ENCODE results near the gene CLEC6A. TPM values are rescaled to one million over a fixed set of nuclear protein-coding genes. Genes with fewer than 3 reads are reported as not detected.
"Not testable (repeated sequence)": the region's sequence is repeated elsewhere in the genome, so short reads cannot be mapped to it uniquely, and the experiment has no call there.

CLEC6A gene
- polyA plus RNA-seq (ENCODE audit: low read depth in 6 of 6): not detected

DNA sequence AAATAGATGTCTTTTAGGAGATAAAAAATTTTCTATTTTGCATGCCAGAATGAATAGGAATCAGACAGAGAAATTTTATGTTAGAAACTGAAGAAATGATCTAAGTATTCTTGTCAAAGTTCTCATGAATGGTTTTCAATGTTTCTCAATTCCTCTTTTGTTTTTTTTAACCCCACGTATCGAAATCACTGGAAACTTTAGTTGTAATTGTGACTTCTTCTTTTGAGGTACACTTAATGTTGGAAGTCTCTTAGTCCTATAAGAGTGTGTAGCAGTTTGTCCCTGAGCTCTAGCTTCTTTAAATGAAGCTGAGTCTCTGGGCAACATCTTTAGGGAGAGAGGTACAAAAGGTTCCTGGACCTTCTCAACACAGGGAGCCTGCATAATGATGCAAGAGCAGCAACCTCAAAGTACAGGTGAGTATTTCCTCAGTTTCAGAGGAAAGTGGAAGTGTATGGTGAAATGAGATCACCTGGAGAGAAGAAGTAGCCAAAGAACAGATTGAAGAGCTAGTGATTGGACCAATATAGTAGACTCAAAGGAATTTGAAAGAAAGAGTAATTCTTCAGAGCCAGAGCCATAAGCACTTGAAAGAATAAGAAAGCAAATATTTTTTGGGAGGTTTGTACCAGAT lies at the start of gene CLEC6A:
TSS of gene CLEC6A (plus strand) at position 236 of the 634 bp plus-strand sequence. CDS start at position 386, 150 bp downstream.
- DNase-seq (no peak), ATAC-seq (ENCODE audit: low read depth in 2 of 2) (no peak)
- Mint-ChIP-seq H3K27me3 (peaks cover 42 to 59% (median 49%) of the 10 kb centered on the region in 3 donors), H3K9me3 (peaks cover 0 to 4% (median 0%) of the 10 kb centered on the region in 7 donors), H3K27ac (peak within 1 kb of the TSS in 1 of 6 donors; percentile 1), H3K4me1 (peaks cover 0 to 7% (median 4%) of the 10 kb centered on the region in 3 donors), H3K36me3 (no peaks in the 10 kb centered on the region), H3K4me3 (no peak within 1 kb of the TSS)

DNA sequence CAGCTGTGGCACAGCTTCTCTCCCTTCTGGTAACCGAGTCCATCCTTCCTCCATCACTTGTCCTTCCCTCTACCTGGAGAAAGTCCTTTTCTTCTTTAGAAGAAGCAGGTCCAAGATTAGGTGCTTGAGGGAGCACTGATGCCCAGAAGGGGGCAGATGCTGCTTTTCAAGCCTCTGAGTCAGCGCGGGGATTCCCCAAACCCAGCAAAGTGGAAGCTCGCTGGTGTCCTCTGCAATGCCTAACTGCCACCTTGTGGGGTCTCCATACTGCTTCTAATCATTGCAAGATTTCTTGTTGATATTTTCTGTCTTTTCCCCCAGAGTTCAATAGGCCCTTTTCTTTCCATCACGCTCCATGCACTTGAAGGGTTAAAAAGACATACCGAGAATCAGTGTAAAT lies 36.2 kb upstream of the CLEC6A start:
- not testable (repeated sequence) for H3K4me1 Mint-ChIP-seq; H3K27me3 Mint-ChIP-seq; H3K4me3 Mint-ChIP-seq; H3K9me3 Mint-ChIP-seq; ATAC-seq (ENCODE audit: low read depth in 2 of 2); H3K27ac Mint-ChIP-seq; H3K36me3 Mint-ChIP-seq; DNase-seq

DNA sequence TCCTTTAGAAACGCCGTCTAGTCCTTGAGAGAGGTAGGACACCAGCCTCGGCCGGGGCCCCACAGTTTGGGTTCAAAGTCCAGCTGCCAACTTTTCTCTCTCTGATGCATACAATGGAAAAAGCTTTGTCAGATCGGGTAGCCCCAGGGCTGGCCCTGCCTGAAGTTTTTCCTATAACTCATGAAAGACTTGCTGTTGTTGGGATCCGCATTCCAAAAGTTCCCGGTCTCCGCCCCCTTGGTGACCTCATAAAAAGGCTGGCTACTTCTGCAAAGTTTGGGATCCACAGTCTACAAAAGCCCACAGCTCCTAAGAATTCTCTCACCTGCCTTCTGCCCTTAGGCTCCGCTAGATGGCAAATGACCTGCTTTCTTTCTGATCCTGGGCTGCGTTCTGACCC lies 35.3 kb upstream of the CLEC6A start:
- no peaks in the 10 kb centered on the region for H3K4me1 Mint-ChIP-seq
- peaks cover 0 to 5% (median 0%) of the 10 kb centered on the region in 7 donors for H3K9me3 Mint-ChIP-seq
- no peaks in the 10 kb centered on the region for H3K27me3 Mint-ChIP-seq
- no peak overlapping the region for H3K4me3 Mint-ChIP-seq
- no peak for DNase-seq
- ATAC-seq (ENCODE audit: low read depth in 2 of 2): no peak
- H3K36me3 Mint-ChIP-seq: no peaks in the 10 kb centered on the region
- no peak overlapping the region for H3K27ac Mint-ChIP-seq

DNA sequence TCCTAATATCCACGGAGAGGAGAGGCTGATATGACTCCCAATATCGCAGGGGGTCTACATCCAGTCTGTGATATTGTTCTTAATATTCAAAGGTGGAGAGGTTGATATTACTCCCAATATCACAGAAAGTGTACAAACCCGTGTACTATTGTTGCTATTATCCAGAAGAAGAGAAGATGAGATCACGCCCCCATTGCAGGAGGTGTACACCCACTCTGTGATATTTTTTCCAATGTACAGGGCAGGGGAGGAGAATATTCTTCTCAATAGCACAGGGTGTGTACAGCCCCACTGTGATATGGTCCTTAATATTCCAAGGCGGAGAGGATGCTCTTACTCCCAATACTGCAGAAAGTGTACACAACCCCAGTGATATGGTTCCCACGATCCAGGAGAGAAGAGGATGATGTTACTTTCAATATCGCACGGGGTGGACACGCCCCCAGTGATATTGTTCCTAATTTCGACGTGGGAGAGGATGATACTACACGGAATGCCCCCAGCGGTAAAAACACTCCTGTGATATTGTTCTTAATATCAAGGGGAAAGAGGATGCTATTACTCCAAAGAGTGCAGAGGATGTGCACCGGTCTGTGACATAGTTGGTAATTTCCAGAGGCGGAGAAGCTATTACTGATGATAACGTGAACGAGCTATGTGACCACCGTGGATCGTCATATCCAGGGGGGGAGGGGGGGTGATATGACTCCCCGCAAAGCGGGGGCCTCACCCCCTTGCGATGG lies 11.1 kb upstream of the CLEC6A start:
- not testable (repeated sequence) for H3K9me3 Mint-ChIP-seq; DNase-seq; H3K36me3 Mint-ChIP-seq; H3K4me3 Mint-ChIP-seq; H3K27ac Mint-ChIP-seq; ATAC-seq (ENCODE audit: low read depth in 2 of 2); H3K4me1 Mint-ChIP-seq
- peaks cover 0 to 13% (median 5%) of the 10 kb centered on the region in 3 donors for H3K27me3 Mint-ChIP-seq

DNA sequence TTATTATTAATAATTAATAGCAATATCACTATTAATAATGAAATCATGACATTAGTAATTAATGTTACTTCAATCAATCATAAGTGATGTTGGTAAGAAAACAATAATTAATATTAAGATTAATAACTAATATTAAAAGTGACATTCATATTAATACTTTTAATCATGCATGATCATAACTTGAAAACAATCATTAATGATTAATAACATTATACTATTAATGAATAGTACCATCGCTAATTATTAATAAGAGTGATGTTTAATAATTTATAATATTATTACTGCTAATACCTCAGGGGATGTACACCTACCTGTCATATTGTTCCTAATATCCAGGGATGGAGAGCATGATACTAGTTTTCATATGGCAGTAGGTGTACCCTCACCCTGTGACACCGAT lies 10.0 kb upstream of the CLEC6A start:
- Mint-ChIP-seq H3K4me1 (no peaks in the 10 kb centered on the region), H3K27ac (no peak overlapping the region), H3K36me3 (no peaks in the 10 kb centered on the region), H3K9me3 (no peaks in the 10 kb centered on the region), H3K4me3 (no peak overlapping the region), H3K27me3 (peaks cover 0 to 13% (median 5%) of the 10 kb centered on the region in 3 donors)
- ATAC-seq (ENCODE audit: low read depth in 2 of 2) (no peak), DNase-seq (no peak)

DNA sequence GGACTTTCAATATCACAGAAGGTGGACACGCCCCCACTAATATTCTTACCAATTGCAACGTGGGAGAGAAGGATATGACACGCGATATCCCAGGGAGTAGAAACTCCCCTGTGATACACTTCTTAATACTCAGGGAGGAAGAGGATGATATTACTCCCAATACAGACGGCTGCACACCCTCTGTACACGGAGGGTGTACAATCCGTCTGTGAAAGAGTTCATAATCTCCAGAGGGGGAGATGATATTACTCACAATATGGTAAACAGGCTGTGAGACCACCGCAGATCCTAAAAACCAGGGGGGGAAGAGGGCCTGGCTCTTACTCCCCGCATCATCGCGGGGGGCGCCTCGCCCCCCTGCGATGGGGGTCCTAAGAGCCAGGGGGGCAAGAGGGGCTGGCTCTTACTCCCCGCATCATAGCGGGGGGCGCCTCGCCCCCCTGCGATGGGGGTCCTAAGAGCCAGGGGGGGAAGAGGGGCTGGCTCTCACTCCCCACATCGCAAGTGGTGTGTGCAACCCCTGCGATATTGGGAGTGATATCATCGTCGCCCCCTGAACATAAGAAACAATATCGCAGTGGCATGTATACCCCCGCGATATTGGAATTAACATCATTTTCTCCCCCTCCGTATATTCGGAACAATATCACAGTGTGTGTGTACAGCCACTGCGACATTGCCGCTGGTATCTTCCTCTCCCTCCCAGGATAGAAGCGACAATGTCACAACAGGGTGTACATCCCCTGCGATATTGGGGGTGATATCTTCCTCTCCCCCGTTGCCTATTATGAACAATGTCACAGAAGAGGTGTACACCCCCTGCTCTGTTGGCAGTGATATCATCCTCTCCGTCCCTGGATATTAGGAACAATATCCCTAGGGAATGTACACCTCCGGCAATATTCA lies 8.9 kb upstream of the CLEC6A start:
- ATAC-seq (ENCODE audit: low read depth in 2 of 2): no peak
- Mint-ChIP-seq H3K36me3 (no peaks in the 10 kb centered on the region), H3K27ac (no peak overlapping the region), H3K27me3 (peaks cover 0 to 5% (median 4%) of the 10 kb centered on the region in 3 donors), H3K9me3 (no peaks in the 10 kb centered on the region), H3K4me3 (no peak overlapping the region), H3K4me1 (no peaks in the 10 kb centered on the region)
- DNase-seq: no peak

DNA sequence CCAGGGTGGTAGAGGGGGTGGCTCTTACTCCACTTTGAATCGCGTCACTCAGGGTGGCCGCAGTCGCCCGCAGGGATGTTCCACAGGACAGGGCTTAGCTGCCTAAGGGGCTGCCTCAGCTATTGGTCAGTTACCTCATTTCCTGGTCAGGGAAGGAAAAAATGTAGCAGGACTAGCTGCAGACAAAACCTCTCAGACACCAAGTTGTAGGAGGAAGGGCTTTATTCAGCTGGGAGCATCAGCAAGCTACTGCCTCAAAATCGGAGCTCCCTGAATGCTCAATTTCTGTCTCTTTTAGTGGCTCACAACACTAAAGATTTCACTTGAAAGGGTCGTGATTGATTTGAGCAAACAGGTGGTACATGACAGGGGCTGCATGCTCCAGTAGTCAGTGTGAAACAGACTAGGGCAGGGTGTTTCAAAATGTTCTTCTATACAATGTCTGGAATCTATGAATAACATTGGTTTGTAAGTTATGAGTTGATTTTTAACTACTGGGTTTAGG lies 6.4 kb upstream of the CLEC6A start:
- Mint-ChIP-seq H3K4me1 (no peaks in the 10 kb centered on the region), H3K27ac (no peak overlapping the region), H3K4me3 (no peak overlapping the region), H3K27me3 (peaks cover 4 to 14% (median 12%) of the 10 kb centered on the region in 3 donors), H3K36me3 (no peaks in the 10 kb centered on the region), H3K9me3 (no peaks in the 10 kb centered on the region)
- DNase-seq: no peak
- no peak for ATAC-seq (ENCODE audit: low read depth in 2 of 2)

DNA sequence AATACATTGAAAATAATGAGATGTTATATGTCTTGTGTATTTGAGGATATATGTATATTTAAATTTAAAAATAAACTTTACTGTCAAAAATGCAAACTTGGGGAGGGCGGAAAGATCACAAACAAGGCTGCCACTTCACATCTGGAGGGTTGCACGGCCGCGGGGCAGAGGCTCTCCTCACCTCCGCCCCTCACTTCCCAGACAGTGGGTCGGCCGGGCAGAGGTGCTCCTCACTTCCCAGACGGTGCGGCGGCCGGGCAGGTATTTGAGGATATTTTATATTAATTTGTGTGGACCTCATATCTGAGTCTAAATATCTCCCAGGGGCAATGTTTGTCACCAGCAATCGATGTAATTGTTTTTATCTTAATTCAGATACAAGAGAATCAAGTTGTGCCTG lies 3.7 kb upstream of the CLEC6A start:
- DNase-seq (no peak), ATAC-seq (ENCODE audit: low read depth in 2 of 2) (no peak)
- Mint-ChIP-seq H3K27me3 (peaks cover 15 to 32% (median 27%) of the 10 kb centered on the region in 3 donors), H3K9me3 (no peaks in the 10 kb centered on the region), H3K4me1 (peaks cover 0 to 7% (median 4%) of the 10 kb centered on the region in 3 donors), H3K36me3 (no peaks in the 10 kb centered on the region), H3K27ac (no peak overlapping the region), H3K4me3 (no peak overlapping the region)

DNA sequence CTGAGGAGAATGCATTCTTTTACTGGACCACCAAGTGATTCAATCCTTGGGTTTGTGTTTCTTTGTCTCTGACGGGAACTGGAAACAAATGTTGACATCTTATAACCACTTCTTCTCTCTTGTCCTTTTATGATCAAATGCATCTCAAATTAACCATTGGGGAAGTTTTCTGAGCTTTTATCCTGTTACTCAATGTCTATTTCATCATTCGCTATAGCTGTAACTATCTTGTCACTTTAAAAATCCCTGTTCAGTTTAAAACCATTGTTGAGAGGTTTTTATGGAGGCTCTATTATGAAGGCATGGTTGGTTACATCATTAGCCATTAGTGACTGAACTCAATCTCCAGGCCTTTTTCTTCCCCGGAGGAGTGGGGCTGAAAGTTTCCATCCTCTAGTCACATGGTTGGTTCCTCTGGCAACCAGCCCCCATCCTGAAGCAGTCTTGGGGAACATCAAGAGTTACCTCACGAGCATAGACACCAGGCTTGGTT lies 2.7 kb upstream of the CLEC6A start:
- Mint-ChIP-seq H3K9me3 (no peaks in the 10 kb centered on the region), H3K27me3 (peaks cover 24 to 41% (median 35%) of the 10 kb centered on the region in 3 donors), H3K4me3 (no peak overlapping the region), H3K4me1 (peaks cover 0 to 7% (median 4%) of the 10 kb centered on the region in 3 donors), H3K36me3 (no peaks in the 10 kb centered on the region), H3K27ac (no peak overlapping the region)
- ATAC-seq (ENCODE audit: low read depth in 2 of 2) (no peak), DNase-seq (no peak)

DNA sequence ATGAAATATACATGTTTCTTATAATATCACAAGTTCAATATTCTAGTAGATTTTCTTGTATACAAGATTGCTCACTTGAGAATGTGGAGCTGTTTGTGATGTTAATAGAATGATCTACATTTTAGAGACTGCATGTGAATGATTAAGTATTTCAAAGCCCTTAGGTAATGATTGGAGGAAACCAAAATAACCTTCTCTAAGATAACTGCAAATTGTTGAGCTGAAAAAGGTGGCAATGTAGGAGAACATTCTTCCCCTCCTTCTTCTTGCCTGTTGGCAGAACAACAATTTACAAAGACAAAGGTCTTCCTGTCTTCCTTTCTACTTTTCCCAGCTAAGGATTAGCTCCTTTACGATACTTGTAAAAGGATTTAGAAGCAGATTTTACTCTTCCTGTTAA lies 2.0 kb upstream of the CLEC6A start:
- H3K36me3 Mint-ChIP-seq: no peaks in the 10 kb centered on the region
- DNase-seq (no peak), ATAC-seq (ENCODE audit: low read depth in 2 of 2) (no peak)
- no peaks in the 10 kb centered on the region for H3K9me3 Mint-ChIP-seq
- H3K27me3 Mint-ChIP-seq: peaks cover 26 to 49% (median 38%) of the 10 kb centered on the region in 3 donors
- no peak overlapping the region for H3K4me3 Mint-ChIP-seq
- H3K4me1 Mint-ChIP-seq: peaks cover 0 to 7% (median 4%) of the 10 kb centered on the region in 3 donors
- H3K27ac Mint-ChIP-seq: no peak overlapping the region

DNA sequence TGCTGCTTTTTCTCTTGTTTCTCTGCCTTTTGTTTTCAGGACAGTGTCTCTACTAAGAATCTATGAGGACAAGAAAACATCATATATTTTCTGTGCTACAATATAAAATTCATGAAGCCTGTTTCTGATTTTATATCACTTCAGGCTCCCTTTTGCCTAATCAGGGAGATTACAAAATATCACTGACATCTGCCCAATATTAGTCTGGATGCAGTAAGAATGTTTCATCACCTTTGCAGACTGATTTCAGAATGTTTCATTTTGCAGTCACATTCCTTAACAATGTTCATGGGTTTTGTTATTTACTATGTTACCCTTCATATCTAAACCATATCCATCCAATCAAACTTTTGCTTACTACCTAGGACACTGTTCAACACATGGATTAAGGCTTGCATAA lies 491 bp upstream of the CLEC6A start:
- Mint-ChIP-seq H3K4me1 (peaks cover 0 to 7% (median 4%) of the 10 kb centered on the region in 3 donors), H3K27me3 (peaks cover 38 to 56% (median 47%) of the 10 kb centered on the region in 3 donors), H3K4me3 (no peak overlapping the region), H3K9me3 (peaks cover 0 to 4% (median 0%) of the 10 kb centered on the region in 7 donors), H3K27ac (no peak overlapping the region), H3K36me3 (no peaks in the 10 kb centered on the region)
- DNase-seq (no peak), ATAC-seq (ENCODE audit: low read depth in 2 of 2) (no peak)

DNA sequence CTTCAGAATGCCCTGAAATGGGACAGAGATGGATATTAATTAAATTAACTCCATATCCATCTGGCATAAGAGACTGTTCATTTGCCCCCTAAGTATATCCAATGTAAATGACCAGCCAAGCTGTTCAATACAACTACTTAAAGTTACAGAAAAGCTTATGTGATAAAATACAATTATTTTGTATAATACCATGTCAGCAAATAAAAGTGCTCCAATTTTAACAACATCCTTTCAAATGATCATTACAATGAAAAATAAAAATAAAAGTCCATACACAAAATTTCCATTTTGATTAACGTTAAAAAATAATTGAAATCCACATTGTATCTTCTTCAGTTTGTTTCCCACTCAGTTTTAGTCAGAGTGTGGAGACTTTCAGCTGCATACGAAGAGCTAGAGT lies 5.7 kb downstream of the CLEC6A start:
- no peak for DNase-seq
- H3K27me3 Mint-ChIP-seq: peaks cover 27 to 35% (median 30%) of the 10 kb centered on the region in 3 donors
- no peak overlapping the region for H3K27ac Mint-ChIP-seq
- no peaks in the 10 kb centered on the region for H3K36me3 Mint-ChIP-seq
- ATAC-seq (ENCODE audit: low read depth in 2 of 2): no peak
- no peak overlapping the region for H3K4me3 Mint-ChIP-seq
- H3K9me3 Mint-ChIP-seq: peaks cover 0 to 4% (median 0%) of the 10 kb centered on the region in 7 donors
- no peaks in the 10 kb centered on the region for H3K4me1 Mint-ChIP-seq
